ENCODE measurements around the gene GRIPAP1.

- TF ChIP-seq CTCF (IDR thresholded peaks at IDR 0.05) (no peak), POLR2AphosphoS5 (IDR thresholded peaks at IDR 0.05) (no peak), POLR2A (IDR thresholded peaks at IDR 0.05) (no peak)
Observed at GRCh38 chrX:48940404-48940955, 61.6 kb downstream of the GRIPAP1 start.

Measured in prostate gland (tissue), 2 donors.